Liver (tissue), 9 donors: ENCODE data around the gene PHKG2. TPM values are rescaled to one million over a fixed set of nuclear protein-coding genes. Genes with fewer than 3 reads are reported as not detected.

Source experiments
- DNase-seq: peaks from one replicate; pipeline ENCODE4 v3.0.0-alpha.2; 2017; ENCODE audit warnings: low spot score
- H3K27ac ChIP-seq, 2 donors: one replicate each; pipeline ENCODE4 v1.7.0; 2013; ENCODE audit warnings: inconsistent platforms in 2 of 2, low read length in 2 of 2, control low read depth in 1 of 2, low read depth in 1 of 2, mild to moderate bottlenecking in 1 of 2
- H3K27me3 ChIP-seq, 4 donors: one replicate each; pipeline versions ENCODE4 v1.6.1 to v1.7.0; 2013; ENCODE audit warnings: low read length in 3 of 4, inconsistent platforms in 1 of 4, mild to moderate bottlenecking in 1 of 4, moderate library complexity in 1 of 4; ENCODE audit not compliant: control insufficient read depth in 4 of 4, insufficient read depth in 4 of 4
- H3K36me3 ChIP-seq, 4 donors: one replicate each; pipeline versions ENCODE4 v1.6.1 to v1.7.0; 2013; ENCODE audit warnings: low read length in 3 of 4, mild to moderate bottlenecking in 3 of 4, low read depth in 1 of 4, moderate library complexity in 1 of 4; ENCODE audit not compliant: control insufficient read depth in 4 of 4, insufficient read depth in 3 of 4
- H3K4me1 ChIP-seq, 4 donors: one replicate each; pipeline versions ENCODE4 v1.6.1 to v1.7.0; 2013; ENCODE audit warnings: low read length in 3 of 4, mild to moderate bottlenecking in 3 of 4, moderate library complexity in 1 of 4; ENCODE audit not compliant: control insufficient read depth in 4 of 4, insufficient read depth in 4 of 4
- H3K4me3 ChIP-seq, 3 donors: one replicate each; pipeline versions ENCODE4 v1.6.1 to v1.7.0; 2013; ENCODE audit warnings: low read length in 3 of 3, control low read depth in 1 of 3, low read depth in 1 of 3, mild to moderate bottlenecking in 1 of 3
- H3K9ac ChIP-seq, 2 donors: one replicate each; pipeline ENCODE4 v1.7.0; 2013; ENCODE audit warnings: low read length in 2 of 2, mild to moderate bottlenecking in 2 of 2, moderate library complexity in 2 of 2, control low read depth in 1 of 2, low read depth in 1 of 2
- H3K9me3 ChIP-seq, 4 donors: one replicate each; pipeline versions ENCODE4 v1.6.1 to v1.7.0; 2013; ENCODE audit warnings: low read length in 3 of 4; ENCODE audit not compliant: control insufficient read depth in 4 of 4
- EGR1 ChIP-seq, 2 donors: IDR thresholded peaks; 2 replicates each; pipeline ENCODE4 v1.6.1; 2016 to 2018; ENCODE audit warnings: antibody characterized with exemption in 2 of 2, low read depth in 2 of 2
- FOXA1 ChIP-seq: IDR thresholded peaks from 2 replicates; pipeline ENCODE4 v1.6.1; 2016; ENCODE audit warnings: antibody characterized with exemption
- FOXA2 ChIP-seq: IDR thresholded peaks from 2 replicates; pipeline ENCODE4 v1.6.1; 2016; ENCODE audit warnings: antibody characterized with exemption
- GABPA ChIP-seq, 2 donors: IDR thresholded peaks in 1 of 2; conservative IDR thresholded peaks in 1 of 2; 2 replicates each; pipeline ENCODE4 v1.6.1; 2016; ENCODE audit warnings: antibody characterized with exemption in 2 of 2, mild to moderate bottlenecking in 1 of 2, moderate library complexity in 1 of 2
- HNF4A ChIP-seq, 2 donors: conservative IDR thresholded peaks; 2 replicates each; pipeline ENCODE4 v1.6.1; 2016; ENCODE audit warnings: antibody characterized with exemption in 2 of 2, mild to moderate bottlenecking in 2 of 2
- HNF4G ChIP-seq: IDR thresholded peaks from 2 replicates; pipeline ENCODE4 v1.6.1; 2016; ENCODE audit warnings: antibody characterized with exemption
- JUND ChIP-seq, 2 donors: IDR thresholded peaks; 2 replicates each; pipeline ENCODE4 v1.6.1; 2016; ENCODE audit warnings: antibody characterized with exemption in 2 of 2
- NR2F2 ChIP-seq: IDR thresholded peaks from 2 replicates; pipeline ENCODE4 v1.6.1; 2016; ENCODE audit warnings: antibody characterized with exemption
- RAD21 ChIP-seq, 2 donors: IDR thresholded peaks; 2 replicates each; pipeline ENCODE4 v1.6.1; 2016; ENCODE audit warnings: antibody characterized with exemption in 2 of 2, mild to moderate bottlenecking in 2 of 2
- RXRA ChIP-seq, 2 donors: IDR thresholded peaks; 2 replicates each; pipeline ENCODE4 v1.6.1; 2017 to 2018; ENCODE audit warnings: antibody characterized with exemption in 2 of 2, mild to moderate bottlenecking in 1 of 2
- SP1 ChIP-seq: IDR thresholded peaks from 2 replicates; pipeline ENCODE4 v1.6.1; 2018; ENCODE audit warnings: antibody characterized with exemption, mild to moderate bottlenecking
- TAF1 ChIP-seq: conservative IDR thresholded peaks from 2 replicates; pipeline ENCODE4 v1.6.1; 2016; ENCODE audit warnings: antibody characterized with exemption, mild to moderate bottlenecking
- YY1 ChIP-seq: IDR thresholded peaks from 2 replicates; pipeline ENCODE4 v1.6.1; 2016; ENCODE audit warnings: antibody characterized with exemption, mild to moderate bottlenecking
- WGBS: extraction: QIAGEN DNeasy Blood & Tissue Kit; methylation state at CpG from one replicate; pipeline ENCODE4 v1.1.7; 2013; 5-methylcytosine and 5-hydroxymethylcytosine counted together
- polyA plus RNA-seq, 2 donors: library from polyadenylated mRNA; stranded (reverse) in 1 of 2; unstranded in 1 of 2; fragments of 200-250 nt in 1 of 2; fragments of >200 nt in 1 of 2; fragmentation: Nextera tagmentation in 1 of 2; extraction: Ambion mirVana in 1 of 2; gene quantifications; one replicate each; pipeline versions ENCODE4 v1.2.1 to v1.2.3, GENCODE V29; 2013 to 2015
- total RNA-seq, 2 donors: library from RNA; depleted of rRNA; stranded (reverse); fragments of >200 nt; gene quantifications; one replicate each; pipeline ENCODE4 v1.2.3, GENCODE V29; 2014
- TF ChIP-seq, protein P1 (sequence below): IDR thresholded peaks from 2 replicates; pipeline ENCODE4 v1.6.1; 2016; ENCODE audit warnings: antibody characterized with exemption
- TF ChIP-seq, protein P2 (sequence below): IDR thresholded peaks from 2 replicates; pipeline ENCODE4 v1.6.1; 2016; ENCODE audit warnings: antibody characterized with exemption
- TF ChIP-seq, protein P3 (sequence below): IDR thresholded peaks from 2 replicates; pipeline ENCODE4 v1.6.1; 2016; ENCODE audit warnings: antibody characterized with exemption
- TF ChIP-seq, protein P4 (sequence below): IDR thresholded peaks from 2 replicates; pipeline ENCODE4 v1.6.1; 2016; ENCODE audit warnings: antibody characterized with exemption, mild to moderate bottlenecking
- TF ChIP-seq, protein P5 (sequence below): fragments of 150-350 bp; IDR thresholded peaks from 2 replicates; pipeline ENCODE4 v1.5.1; 2017; ENCODE audit warnings: improper control_type of control experiment, low read depth, low read length; ENCODE audit not compliant: missing input control
- donor health status: healthy.
- donor health status: healthy.
- donor health status: healthy.
- donor health status: healthy.
- donor health status: healthy.

The PHKG2 gene
- total and polyA plus RNA-seq, 4 donors: 9.2 to 21.2 (median 17.9) TPM

DNA sequence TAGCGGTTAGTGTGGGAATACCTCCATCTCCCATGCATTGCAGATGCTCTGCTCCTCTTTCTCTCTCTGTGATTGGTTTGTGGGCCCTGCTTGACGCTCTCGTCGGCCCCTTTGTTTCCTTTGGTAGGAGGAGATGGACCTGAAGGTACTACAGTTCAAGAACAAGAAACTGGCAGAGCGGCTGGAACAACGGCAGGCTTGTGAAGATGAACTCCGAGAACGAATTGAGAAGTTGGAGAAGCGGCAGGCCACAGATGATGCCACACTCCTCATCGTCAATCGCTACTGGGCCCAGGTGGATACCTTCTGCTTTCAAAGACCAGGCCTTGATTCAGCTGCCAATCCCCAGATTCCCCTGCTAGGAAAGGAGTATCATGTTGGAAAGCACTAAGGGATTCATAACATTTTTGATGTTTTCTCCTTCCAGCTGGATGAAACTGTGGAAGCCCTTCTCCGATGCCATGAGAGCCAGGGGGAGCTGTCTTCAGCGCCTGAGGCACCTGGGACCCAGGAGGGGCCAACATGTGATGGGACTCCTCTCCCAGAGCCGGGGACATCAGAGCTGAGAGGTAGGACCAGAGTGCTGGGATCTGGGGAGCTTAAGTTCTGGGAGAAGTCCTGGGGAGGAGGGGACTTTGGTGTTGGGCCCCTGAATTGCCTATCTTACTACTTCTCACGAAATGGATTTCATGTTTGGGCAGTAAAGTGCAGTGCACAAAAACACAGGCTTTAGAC is 14.9 kb downstream of the PHKG2 start:
- TF ChIP-seq, protein P1, sequence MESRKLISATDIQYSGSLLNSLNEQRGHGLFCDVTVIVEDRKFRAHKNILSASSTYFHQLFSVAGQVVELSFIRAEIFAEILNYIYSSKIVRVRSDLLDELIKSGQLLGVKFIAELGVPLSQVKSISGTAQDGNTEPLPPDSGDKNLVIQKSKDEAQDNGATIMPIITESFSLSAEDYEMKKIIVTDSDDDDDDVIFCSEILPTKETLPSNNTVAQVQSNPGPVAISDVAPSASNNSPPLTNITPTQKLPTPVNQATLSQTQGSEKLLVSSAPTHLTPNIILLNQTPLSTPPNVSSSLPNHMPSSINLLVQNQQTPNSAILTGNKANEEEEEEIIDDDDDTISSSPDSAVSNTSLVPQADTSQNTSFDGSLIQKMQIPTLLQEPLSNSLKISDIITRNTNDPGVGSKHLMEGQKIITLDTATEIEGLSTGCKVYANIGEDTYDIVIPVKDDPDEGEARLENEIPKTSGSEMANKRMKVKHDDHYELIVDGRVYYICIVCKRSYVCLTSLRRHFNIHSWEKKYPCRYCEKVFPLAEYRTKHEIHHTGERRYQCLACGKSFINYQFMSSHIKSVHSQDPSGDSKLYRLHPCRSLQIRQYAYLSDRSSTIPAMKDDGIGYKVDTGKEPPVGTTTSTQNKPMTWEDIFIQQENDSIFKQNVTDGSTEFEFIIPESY: no peak
- TF ChIP-seq TAF1 (no peak), JUND (IDR thresholded peaks at IDR 0.05) (no peak), YY1 (no peak), HNF4A (conservative IDR thresholded peaks at IDR 0.05) (no peak), EGR1 (IDR thresholded peaks at IDR 0.05; ENCODE audit: low read depth in 2 of 2) (no peak), FOXA2 (no peak), GABPA (IDR thresholded peaks at IDR 0.05 in 1 of 2, conservative IDR thresholded peaks at IDR 0.05 in 1 of 2) (no peak), RAD21 (IDR thresholded peaks at IDR 0.05) (no peak), FOXA1 (no peak), SP1 (no peak), NR2F2 (no peak), RXRA (IDR thresholded peaks at IDR 0.05) (no peak), HNF4G (no peak)
- TF ChIP-seq, protein P2, sequence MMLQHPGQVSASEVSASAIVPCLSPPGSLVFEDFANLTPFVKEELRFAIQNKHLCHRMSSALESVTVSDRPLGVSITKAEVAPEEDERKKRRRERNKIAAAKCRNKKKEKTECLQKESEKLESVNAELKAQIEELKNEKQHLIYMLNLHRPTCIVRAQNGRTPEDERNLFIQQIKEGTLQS: no peak
- TF ChIP-seq, protein P3, sequence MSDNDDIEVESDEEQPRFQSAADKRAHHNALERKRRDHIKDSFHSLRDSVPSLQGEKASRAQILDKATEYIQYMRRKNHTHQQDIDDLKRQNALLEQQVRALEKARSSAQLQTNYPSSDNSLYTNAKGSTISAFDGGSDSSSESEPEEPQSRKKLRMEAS: no peak
- TF ChIP-seq, protein P4, sequence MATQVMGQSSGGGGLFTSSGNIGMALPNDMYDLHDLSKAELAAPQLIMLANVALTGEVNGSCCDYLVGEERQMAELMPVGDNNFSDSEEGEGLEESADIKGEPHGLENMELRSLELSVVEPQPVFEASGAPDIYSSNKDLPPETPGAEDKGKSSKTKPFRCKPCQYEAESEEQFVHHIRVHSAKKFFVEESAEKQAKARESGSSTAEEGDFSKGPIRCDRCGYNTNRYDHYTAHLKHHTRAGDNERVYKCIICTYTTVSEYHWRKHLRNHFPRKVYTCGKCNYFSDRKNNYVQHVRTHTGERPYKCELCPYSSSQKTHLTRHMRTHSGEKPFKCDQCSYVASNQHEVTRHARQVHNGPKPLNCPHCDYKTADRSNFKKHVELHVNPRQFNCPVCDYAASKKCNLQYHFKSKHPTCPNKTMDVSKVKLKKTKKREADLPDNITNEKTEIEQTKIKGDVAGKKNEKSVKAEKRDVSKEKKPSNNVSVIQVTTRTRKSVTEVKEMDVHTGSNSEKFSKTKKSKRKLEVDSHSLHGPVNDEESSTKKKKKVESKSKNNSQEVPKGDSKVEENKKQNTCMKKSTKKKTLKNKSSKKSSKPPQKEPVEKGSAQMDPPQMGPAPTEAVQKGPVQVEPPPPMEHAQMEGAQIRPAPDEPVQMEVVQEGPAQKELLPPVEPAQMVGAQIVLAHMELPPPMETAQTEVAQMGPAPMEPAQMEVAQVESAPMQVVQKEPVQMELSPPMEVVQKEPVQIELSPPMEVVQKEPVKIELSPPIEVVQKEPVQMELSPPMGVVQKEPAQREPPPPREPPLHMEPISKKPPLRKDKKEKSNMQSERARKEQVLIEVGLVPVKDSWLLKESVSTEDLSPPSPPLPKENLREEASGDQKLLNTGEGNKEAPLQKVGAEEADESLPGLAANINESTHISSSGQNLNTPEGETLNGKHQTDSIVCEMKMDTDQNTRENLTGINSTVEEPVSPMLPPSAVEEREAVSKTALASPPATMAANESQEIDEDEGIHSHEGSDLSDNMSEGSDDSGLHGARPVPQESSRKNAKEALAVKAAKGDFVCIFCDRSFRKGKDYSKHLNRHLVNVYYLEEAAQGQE: no peak
- TF ChIP-seq, protein P5, sequence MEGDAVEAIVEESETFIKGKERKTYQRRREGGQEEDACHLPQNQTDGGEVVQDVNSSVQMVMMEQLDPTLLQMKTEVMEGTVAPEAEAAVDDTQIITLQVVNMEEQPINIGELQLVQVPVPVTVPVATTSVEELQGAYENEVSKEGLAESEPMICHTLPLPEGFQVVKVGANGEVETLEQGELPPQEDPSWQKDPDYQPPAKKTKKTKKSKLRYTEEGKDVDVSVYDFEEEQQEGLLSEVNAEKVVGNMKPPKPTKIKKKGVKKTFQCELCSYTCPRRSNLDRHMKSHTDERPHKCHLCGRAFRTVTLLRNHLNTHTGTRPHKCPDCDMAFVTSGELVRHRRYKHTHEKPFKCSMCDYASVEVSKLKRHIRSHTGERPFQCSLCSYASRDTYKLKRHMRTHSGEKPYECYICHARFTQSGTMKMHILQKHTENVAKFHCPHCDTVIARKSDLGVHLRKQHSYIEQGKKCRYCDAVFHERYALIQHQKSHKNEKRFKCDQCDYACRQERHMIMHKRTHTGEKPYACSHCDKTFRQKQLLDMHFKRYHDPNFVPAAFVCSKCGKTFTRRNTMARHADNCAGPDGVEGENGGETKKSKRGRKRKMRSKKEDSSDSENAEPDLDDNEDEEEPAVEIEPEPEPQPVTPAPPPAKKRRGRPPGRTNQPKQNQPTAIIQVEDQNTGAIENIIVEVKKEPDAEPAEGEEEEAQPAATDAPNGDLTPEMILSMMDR: no peak
- no peaks in the 10 kb centered on the region for H3K27me3 ChIP-seq
- no peak for DNase-seq
- no peaks in the 10 kb centered on the region for H3K9me3 ChIP-seq
- H3K4me3 ChIP-seq: peak overlapping the region; percentile 78 to 98 (median 92)
- peaks cover 24 to 48% (median 41%) of the 10 kb centered on the region in 4 donors for H3K36me3 ChIP-seq
- H3K27ac ChIP-seq: peak overlapping the region in 1 of 2 donors; percentile 91
- 77% methylated on average over 15 of the region's 15 CpGs for WGBS
- peaks cover 4 to 29% (median 24%) of the 10 kb centered on the region in 4 donors for H3K4me1 ChIP-seq
- H3K9ac ChIP-seq: peak overlapping the region; percentile 95 to 98
